Immature natural killer cell (primary cell): Measurements from ENCODE around the gene C2CD4B. TPM values are rescaled to one million over a fixed set of nuclear protein-coding genes. Genes with fewer than 3 reads are reported as not detected.

Source experiments
- DNase-seq, 3 donors: peaks; one replicate each; pipeline ENCODE4 v3.0.0; 2022; ENCODE audit warnings: mixed read lengths in 1 of 3
- H3K27ac Mint-ChIP-seq, 6 donors: one replicate each; pipeline ENCODE4 v1.8.0; 2020; ENCODE audit warnings: mixed read lengths in 6 of 6, mild to moderate bottlenecking in 5 of 6, inconsistent platforms in 4 of 6, moderate library complexity in 3 of 6
- H3K27me3 Mint-ChIP-seq, 3 donors: one replicate each; pipeline ENCODE4 v1.8.0; 2020 to 2021; ENCODE audit warnings: low read depth in 3 of 3, mild to moderate bottlenecking in 3 of 3, mixed read lengths in 3 of 3, moderate library complexity in 3 of 3, inconsistent platforms in 1 of 3
- H3K36me3 Mint-ChIP-seq, 3 donors: one replicate each; pipeline ENCODE4 v1.8.0; 2020; ENCODE audit warnings: mixed read lengths in 3 of 3, inconsistent platforms in 2 of 3, mild to moderate bottlenecking in 2 of 3
- H3K4me1 Mint-ChIP-seq, 2 donors: one replicate each; pipeline ENCODE4 v1.8.0; 2020; ENCODE audit warnings: inconsistent platforms in 2 of 2, mild to moderate bottlenecking in 2 of 2, mixed read lengths in 2 of 2, moderate library complexity in 1 of 2
- H3K4me3 Mint-ChIP-seq, 5 donors: one replicate each; pipeline ENCODE4 v1.8.0; 2020; ENCODE audit warnings: mild to moderate bottlenecking in 5 of 5, mixed read lengths in 5 of 5, inconsistent platforms in 3 of 5, moderate library complexity in 3 of 5
- H3K9me3 Mint-ChIP-seq, 6 donors: one replicate each; pipeline ENCODE4 v1.8.0; 2020; ENCODE audit warnings: mild to moderate bottlenecking in 6 of 6, mixed read lengths in 6 of 6, inconsistent platforms in 4 of 6, moderate library complexity in 3 of 6
- polyA plus RNA-seq, 3 donors: library from polyadenylated mRNA; unstranded; fragments of 300-500 nt; fragmentation: Illumina TruSeq; gene quantifications; one replicate each; pipeline ENCODE4 v1.2.3, GENCODE V29; 2021

The C2CD4B gene
- polyA plus RNA-seq, 3 donors from 2014 or later = not detected

DNA sequence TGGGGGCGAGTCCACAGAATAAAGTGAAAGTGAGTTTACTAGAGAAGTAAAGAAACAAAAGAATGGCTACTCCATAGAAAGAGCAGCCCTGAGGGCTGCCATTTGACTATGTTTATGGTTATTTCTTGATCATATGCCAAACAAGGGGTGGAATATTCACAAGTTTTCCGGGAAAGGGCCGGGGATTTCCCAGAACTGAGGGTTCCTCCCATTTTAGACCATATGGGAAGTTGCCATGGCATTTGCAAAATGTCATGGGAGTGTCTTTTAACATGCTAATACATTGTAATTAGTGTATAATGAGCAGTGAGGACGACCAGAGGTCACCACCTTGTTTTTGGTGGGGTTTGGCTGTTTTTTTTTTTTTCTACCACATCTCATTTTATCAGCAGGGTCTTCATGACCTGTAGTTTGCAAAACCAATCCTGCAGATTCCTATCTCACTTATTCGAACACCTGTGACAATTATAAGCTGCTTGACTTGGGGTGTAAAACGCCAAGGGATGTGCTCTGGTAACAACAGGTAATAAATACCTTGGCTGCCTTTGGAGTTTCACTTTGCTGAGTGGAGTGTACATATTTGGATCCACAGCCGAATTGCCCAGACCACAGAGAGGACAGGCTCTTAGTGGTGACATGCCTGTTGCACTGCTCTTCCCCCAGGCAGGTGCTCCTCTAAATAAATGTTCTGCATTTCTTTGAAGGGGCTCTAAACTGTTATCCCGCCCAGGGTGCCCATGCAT, 43.6 kb downstream of the C2CD4B start:
- Mint-ChIP-seq H3K36me3 (no peaks in the 10 kb centered on the region), H3K27ac (no peak overlapping the region), H3K4me1 (peaks cover 11 to 21% of the 10 kb centered on the region in 2 donors), H3K4me3 (no peak overlapping the region), H3K27me3 (peaks cover 0 to 3% (median 3%) of the 10 kb centered on the region in 3 donors), H3K9me3 (no peaks in the 10 kb centered on the region)
- no peak for DNase-seq

- Mint-ChIP-seq H3K4me1 (peaks cover 11 to 21% of the 10 kb centered on the region in 2 donors), H3K27ac (no peak overlapping the region), H3K4me3 (no peak overlapping the region), H3K36me3 (no peaks in the 10 kb centered on the region), H3K27me3 (peaks cover 0 to 3% (median 2%) of the 10 kb centered on the region in 3 donors), H3K9me3 (no peaks in the 10 kb centered on the region)
- no peak for DNase-seq
Measured at GRCh38 chr15:62120776-62121175, 44.3 kb downstream of the C2CD4B start.

DNA sequence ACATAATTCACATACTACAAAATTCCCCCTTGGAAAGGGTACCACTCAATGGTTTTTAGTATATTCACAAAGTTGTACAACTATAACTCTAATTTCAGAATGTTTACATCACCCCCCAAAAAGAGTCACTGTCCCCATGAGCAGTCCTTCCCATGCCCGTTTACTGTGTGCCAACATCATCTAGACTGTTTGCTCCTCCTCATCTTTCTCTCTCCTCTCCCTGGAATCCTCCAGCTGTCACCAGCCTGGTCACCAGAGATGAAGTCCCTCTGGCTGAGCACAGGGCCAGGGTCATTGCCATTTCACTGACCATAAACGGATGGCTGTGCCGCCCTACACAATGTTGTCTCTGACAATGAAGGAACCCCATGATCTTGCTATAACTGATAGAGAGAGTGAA, 45.2 kb downstream of the C2CD4B start:
- H3K36me3 Mint-ChIP-seq = no peaks in the 10 kb centered on the region
- no peak overlapping the region for H3K4me3 Mint-ChIP-seq
- H3K27ac Mint-ChIP-seq = no peak overlapping the region
- DNase-seq = no peak
- H3K9me3 Mint-ChIP-seq = no peaks in the 10 kb centered on the region
- peaks cover 1 to 3% (median 2%) of the 10 kb centered on the region in 3 donors for H3K27me3 Mint-ChIP-seq
- peaks cover 8 to 12% of the 10 kb centered on the region in 2 donors for H3K4me1 Mint-ChIP-seq

DNA sequence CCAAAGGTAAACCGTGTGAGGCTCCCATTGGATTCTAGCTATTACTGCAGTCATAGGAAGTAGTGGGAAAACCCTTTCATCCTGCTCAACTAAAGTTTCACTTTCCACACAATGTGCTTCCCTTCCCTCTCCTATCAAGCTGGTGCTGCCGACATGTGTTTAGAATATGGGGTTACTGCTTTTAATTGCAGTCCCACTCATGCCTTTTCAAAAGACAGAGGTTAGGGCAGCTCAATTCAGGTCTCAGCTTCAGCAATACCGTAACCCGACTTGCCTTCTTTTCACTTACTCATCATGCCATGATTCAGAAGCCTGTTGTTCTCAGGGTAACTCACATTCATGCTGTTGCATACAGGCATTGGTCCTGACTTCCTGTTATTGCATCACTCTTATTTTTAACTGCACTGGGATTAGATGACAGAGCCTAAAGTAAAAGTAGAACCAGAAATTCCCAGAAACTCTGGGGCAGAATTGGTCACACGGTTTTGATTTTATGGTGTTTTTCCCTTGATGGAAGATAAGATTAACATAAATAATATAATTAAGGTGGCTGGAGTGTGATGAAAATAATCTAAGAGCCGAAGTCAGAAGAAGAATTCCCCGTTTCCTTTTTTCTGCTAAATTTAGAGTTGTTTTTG, 45.7 kb downstream of the C2CD4B start:
- Mint-ChIP-seq H3K4me3 (no peak overlapping the region), H3K27me3 (peaks cover 1 to 3% (median 2%) of the 10 kb centered on the region in 3 donors), H3K27ac (no peak overlapping the region), H3K9me3 (no peaks in the 10 kb centered on the region), H3K4me1 (peaks cover 3 to 6% of the 10 kb centered on the region in 2 donors), H3K36me3 (no peaks in the 10 kb centered on the region)
- no peak for DNase-seq

GRCh38 chr15:62118520-62119226, 46.4 kb downstream of the C2CD4B start:
- Mint-ChIP-seq H3K4me1 (no peaks in the 10 kb centered on the region), H3K27ac (no peak overlapping the region), H3K4me3 (no peak overlapping the region), H3K9me3 (no peaks in the 10 kb centered on the region), H3K27me3 (peaks cover 1 to 3% (median 2%) of the 10 kb centered on the region in 3 donors), H3K36me3 (no peaks in the 10 kb centered on the region)
- no peak for DNase-seq

DNA sequence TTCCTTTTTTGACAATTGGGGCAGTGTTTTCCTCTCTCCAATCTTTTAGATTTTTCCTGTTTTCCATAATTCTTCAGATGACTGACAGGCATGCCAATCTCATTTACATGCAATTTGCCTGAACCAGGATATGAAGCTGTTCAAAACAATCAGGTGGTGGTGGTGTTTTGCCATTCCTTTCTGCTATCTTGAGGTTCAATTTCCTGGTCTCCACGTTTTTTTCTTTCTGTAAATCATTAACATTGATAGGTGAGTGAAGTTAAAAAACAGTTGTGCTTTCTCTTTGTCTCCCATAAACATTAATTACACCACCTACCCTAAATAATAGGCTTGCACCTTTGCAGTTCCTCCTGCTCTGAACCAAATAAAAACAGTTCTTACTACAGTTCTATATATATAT, 49.2 kb downstream of the C2CD4B start:
- DNase-seq = no peak
- no peaks in the 10 kb centered on the region for H3K4me1 Mint-ChIP-seq

More for the DNA sequence above, 49.2 kb downstream of the C2CD4B start:
- no peaks in the 10 kb centered on the region for H3K36me3 Mint-ChIP-seq
- H3K27me3 Mint-ChIP-seq = peaks cover 1 to 6% (median 5%) of the 10 kb centered on the region in 3 donors
- H3K4me3 Mint-ChIP-seq = no peak overlapping the region
- H3K27ac Mint-ChIP-seq = no peak overlapping the region
- H3K9me3 Mint-ChIP-seq = no peaks in the 10 kb centered on the region

Other genes with a start within 250 kb of the C2CD4B start
- gene VPS13C, start 104.8 kb downstream of the C2CD4B start, polyA plus RNA-seq = 10 to 100 TPM in 2 of 3 donors, 1 to 10 TPM in 1; 9.8 to 18.5 (median 11.1) TPM
- not detected for gene C2CD4A, start 98.3 kb downstream of the C2CD4B start, polyA plus RNA-seq
- under 1 TPM in 2 of 3 donors, not detected in 1; 0.14 to 0.46 TPM for gene TLN2, start 225.3 kb upstream of the C2CD4B start, polyA plus RNA-seq